HG02798 (cell line): Measurements from ENCODE around the gene DAB2IP.

Experiments used
- ATAC-seq: cut with Tn5 transposase; IDR thresholded peaks from one replicate; pipeline ENCODE4 v1.9.1; 2021; ENCODE audit warnings: mild to moderate bottlenecking; ENCODE audit not compliant: unreplicated experiment, poor library complexity

DAB2IP gene

DNA sequence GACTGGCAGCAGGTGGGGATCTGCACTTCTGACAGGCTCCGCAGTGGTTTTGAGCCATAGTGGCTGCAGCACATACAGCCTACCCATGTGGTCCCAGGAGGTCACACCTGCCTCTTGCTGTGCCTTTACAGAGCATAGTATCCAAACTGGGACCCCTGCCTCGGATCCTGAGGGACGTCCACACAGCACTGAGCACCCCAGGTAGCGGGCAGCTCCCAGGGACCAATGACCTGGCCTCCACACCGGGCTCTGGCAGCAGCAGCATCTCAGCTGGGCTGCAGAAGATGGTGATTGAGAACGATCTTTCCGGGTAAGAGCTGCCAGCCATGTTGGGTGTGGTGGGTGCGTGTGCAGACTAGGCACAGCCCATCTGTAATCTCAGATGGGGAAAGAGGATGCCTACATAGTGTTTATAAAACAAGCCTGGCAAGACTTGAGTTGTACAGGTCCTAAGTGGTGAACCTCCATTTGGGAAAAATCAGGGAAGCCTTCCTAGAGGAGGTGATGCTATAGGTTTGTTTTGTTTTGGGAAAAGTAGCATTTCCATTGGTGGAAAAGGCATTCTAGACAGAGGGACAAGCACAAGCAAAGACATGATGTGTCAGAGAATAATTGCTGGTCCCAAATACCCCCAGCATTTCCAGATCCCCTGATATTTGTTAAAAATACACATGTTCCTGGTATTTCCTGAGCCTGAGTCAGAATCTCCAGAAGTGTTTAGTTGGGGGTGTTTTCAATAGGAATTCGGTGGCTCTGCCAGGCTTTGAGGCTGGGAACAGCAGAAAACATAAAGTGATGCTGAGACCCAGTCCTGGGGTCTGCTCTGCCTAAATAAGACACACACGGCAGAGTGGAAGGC is 119.2 kb downstream of the DAB2IP start:
- ATAC-seq = no peak

DNA sequence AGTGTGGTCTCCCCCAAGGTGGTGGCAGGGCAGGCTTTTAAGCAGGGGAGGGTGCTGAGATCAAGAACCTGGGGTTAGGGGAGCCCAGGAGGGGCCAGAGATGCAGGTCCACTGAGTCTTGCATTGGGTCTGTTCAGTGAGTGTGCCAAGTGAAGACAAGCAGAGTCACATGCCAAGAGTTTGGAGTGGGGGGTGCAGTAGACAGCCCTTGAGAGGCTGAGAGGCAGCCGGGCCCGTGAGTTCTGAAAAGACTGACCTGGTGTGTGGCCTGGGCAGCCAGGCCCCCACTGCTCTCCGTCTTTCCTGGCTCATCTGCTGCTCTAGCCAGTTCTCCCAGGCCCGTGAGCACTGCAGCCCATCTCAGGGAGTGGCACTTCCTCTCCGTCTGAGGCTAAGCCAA is 120.0 kb downstream of the DAB2IP start:
- ATAC-seq = no peak

DNA sequence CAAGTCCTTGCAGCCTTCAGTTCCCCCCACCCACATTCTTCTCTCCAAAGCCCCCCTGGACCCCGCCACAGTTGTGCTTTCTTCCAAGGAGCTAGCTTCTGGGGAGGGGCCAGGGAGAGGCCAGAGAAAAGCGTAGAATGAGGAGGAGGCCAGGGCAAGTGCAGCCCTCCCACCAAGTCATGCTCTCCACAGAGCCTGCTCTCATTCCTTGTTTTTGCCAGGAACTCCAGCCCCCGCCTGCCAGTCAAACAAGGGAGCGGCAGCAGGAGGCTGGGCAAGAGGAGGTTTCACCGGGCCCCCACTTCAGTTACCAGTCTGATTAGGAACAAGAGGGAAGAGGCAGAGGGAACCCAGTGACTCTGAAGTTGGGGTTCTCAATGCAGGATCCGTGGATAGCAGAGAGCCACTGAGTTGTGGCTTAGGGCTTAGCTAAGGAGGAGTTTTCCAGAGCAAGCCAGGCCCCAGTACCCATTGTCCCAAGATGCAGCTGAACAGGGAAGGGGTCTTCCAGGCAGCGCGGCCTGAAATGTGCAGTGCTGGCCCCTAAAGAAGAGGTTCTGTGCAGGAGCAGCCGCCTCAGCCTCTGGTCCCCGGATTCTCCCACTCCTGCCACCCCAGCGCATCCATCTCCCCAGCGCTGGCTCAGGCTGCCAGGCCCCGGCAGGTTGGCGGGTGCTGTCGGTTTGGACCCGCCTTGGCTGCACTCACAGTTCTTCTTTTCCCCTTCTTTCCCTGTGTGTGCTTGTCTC is 120.6 kb downstream of the DAB2IP start:
- ATAC-seq = no peak

DNA sequence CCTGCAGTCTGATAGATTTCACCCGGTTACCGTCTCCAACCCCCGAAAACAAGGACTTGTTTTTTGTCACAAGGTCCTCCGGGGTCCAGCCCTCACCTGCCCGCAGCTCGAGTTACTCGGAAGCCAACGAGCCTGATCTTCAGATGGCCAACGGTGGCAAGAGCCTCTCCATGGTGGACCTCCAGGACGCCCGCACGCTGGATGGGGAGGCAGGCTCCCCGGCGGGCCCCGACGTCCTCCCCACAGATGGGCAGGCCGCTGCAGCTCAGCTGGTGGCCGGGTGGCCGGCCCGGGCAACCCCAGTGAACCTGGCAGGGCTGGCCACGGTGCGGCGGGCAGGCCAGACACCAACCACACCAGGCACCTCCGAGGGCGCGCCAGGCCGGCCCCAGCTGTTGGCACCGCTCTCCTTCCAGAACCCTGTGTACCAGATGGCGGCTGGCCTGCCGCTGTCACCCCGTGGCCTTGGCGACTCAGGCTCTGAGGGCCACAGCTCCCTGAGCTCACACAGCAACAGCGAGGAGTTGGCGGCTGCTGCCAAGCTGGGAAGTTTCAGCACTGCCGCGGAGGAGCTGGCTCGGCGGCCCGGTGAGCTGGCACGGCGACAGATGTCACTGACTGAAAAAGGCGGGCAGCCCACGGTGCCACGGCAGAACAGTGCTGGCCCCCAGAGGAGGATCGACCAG is 121.3 kb downstream of the DAB2IP start:
- ATAC-seq = no peak

DNA sequence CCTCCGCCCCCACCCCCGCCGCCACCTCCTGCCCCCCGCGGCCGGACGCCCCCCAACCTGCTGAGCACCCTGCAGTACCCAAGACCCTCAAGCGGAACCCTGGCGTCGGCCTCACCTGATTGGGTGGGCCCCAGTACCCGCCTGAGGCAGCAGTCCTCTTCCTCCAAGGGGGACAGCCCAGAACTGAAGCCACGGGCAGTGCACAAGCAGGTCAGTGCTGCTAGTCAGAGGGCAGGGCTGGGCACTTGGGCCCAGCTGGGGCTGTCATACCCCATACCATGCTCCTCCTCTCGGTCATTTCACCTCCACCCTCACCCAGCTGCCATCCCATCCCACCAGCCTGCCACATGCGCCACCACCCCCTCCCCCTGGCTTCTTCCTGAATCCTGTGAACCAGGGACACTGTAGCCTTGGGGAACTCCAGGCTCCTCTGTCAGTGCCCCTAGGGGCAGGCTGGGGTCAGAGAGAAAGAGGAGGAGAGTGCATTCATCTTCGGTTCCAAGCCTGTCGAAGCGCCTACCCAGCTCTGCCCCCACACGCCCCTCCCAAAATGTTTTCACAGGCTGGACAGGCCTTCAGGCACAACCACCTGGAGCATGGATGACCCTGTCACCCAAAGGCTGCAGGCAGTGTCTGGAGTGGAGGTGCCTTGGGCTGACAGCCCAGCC is 122.0 kb downstream of the DAB2IP start:
- ATAC-seq = no peak

DNA sequence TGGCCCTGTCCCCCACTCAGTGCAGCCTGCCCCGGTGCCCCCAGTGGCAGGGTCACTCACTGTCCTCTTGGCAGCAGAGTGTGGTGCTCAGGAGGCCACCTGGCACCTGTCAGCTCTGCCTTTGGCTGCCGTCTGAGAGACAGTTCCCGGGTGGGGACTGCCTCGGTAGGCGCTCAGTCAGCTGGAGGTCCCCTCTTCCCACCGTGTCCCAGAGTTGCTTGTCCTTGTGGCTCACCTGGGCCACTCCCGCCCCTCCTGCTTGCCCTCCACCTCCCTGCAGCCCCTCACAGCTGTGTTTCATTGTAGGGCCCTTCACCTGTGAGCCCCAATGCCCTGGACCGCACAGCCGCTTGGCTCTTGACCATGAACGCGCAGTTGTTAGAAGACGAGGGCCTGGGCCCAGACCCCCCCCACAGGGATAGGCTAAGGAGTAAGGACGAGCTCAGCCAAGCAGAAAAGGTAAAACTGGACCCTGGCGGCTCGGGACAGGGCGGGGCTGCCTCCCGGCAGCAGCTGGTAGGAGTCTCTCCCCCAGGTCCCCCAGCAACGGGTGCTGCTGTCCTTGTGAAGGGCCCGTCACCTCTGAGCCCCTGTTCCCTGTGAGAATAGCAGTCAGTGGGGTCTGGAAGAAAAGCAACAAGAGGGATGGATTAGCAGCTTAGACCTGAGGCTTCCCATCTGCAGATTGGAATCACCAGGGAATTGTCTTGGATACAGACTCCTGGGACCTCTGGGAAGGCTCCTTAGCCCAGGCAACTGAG is 122.7 kb downstream of the DAB2IP start:
- ATAC-seq = no peak

DNA sequence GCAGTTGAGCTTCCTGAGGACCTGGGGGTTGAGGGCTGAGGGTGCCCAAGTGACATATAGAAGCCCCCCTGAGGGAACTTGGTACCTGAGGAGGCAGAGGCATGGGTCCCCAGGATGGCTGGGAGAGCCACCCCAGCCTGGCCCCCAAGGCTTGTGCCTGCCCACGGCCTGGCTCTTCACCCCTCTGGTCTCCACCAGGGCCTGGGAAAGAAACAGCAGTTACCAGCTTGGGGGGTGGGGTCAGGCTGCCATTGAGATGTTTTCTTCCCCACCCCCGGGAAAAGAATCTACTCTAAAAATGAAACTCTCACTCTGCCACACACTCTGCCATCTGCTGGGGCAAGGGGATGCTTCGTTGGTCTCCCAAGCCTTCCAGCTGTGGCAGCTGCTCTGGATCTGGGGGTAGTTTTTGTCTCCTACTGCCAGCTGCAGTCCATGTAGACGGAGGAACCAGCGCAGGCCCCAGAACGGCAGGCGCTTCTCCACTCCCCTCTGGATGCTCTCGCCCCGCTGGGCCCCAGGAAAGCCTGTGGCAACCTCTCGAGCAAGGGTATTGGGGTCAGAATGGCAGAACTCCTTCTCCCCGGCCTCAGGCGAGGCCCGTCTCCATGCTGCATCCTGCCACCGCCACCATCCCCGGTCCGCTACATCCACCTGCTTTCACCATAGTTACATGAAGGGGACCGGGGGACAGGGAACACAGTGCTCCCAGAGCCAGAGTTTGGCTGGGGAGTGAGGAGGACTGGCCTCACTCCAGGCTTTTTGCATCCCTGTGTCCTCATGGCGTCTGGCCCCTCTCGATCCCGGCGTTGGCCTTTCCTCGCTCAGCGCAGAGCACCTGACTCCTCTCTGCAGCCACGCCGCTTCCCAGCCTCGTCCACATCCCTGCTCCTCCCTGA is 123.5 kb downstream of the DAB2IP start:
- no peak for ATAC-seq

DNA sequence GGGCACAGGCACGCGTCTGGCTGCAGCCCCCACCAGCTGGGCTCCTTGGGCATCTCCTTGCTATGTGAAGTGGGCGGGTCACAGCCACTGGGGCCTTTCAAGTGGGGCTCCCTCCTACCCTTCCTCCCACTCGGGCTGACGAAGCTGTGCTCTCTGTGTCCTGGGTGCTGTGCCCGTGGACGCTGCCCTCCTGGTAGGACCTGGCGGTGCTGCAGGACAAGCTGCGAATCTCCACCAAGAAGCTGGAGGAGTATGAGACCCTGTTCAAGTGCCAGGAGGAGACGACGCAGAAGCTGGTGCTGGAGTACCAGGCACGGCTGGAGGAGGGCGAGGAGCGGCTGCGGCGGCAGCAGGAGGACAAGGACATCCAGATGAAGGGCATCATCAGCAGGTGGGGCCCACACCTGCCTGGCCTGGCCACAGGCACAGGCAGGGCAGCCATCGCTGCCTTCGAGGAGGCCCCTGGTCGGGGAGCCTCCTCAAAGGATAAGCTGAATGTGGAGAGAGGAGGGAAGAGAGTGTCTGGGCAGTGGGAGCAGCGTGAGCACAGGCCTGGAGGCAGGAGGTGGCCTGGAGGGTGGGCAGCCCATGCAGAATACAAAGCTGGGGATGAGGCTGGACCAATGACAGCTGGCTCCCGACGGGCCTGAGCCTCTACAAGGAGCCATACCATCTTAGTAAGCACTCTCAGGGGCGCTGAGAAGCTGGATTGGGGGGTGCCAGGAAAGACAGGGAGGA is 124.7 kb downstream of the DAB2IP start:
- ATAC-seq = no peak

DNA sequence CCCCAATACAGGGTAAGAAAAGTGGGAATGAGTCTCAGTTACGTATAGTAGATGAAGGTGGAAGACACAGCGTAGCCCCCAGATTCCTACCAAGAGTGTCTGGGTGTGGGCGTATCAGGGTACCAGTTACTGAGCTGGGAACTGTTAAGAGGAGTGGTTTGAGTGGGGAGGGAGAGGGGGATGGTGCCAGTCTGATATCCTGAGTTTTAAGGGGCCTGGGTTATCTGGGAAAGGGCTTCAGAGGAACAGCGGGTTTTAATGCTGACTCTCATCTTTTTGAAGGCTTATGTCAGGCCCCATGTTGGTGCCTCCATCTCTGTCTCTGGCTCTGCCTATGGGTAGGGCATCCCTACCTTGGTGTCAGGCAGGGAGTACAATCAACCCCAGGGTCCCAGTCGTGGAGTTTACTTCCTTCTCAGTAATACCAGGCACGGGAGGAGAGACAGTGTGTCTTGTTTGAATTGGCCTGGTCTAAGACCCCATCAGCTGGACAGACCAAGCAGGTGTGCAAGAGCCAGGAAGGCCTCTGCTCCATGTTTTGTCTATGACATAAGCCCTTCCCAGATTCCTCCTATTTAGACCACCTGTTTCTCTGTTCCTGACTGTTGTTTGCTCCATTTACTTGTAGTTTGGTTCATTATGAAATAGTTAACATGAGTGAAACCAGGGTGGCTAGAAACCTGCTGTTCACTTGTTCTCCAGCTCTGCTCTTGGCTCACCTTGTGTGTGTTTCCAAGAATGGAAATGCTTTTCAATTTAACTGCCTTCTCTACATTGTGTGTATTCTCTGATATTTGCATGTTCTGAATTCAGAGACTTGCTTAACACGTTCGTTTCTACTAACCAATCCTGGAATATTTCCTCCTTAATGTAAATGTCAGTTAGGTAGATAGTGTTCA is 125.6 kb downstream of the DAB2IP start:
- no peak for ATAC-seq

DNA sequence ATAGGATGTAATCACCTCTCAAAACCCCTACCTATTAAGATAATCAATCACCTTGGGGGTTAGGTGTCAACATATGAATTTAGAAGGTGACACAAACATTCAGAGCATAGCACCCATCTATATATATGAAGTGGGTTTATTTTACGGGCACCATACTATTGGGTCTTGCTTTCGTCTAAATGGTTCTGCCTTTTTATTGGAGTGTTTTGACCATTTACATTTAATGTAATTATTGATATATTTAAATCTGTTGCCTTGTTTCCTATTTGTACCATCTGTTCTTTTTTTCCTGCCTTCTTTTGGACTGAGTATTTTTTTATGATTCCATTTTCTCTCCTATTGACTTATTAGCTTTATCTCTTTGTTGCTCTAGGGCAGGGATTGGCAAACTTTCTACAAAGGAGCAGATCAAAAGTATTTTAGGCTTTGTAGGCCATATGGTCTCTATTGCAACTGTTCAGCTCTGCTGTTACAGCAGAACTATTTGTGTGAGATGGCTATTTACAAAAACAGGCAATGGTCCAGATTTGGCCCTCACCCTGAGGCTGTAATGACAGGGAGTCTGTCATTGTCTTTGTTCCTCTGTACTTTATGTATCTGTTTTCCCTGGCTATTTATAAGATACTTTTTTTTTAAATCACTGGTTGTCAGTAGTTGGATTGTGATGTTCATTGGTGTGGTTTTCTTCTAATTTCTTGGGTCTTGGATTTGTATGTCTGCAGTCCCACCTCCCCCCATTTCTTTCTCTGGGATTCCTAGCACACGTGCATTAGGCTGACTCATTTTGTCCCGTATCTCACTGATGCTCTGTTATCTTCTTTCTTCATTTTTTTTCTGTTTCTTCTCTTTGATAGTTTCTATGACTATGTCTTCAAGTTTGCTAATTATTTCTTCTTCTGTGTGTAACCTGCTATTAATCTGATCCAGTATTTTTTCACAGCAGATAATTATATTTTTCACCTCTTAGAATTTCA is 127.1 kb downstream of the DAB2IP start:
- ATAC-seq = no peak

DNA sequence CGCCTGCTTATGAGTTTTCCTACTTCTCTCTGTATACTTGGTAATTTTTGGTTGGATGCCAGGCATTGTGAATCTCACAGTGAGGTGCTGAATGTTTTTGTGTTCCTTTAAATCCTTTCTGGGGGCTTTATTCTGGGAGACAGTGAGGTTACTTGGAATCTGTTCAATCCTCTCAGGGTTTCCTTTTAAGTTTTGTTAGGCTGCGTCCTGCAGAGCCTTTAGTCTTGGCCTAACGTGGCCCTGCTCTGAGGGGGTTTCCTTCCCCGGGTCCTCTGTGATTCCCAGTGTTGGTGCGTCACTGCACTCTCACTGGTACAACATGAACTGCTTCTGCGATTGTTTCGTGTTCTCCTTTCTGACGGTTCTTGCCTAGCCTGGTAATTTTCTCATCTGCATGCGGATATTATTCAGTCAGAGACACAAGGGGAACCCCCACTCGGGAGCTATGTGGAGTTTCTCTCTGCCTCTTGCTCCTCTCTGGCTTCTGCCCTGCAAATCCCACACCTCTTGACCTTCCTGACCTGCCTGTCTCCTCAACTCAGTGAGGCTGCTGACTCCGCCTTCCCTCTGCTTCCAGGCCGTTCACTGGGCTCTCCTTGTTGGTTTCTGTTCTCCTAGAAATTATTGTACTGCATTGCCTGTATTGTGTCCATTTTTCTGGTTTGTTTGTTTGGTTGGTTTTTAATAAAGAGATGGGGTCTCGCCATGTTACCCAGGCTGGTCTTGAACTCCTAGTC is 128.1 kb downstream of the DAB2IP start:
- ATAC-seq = no peak

DNA sequence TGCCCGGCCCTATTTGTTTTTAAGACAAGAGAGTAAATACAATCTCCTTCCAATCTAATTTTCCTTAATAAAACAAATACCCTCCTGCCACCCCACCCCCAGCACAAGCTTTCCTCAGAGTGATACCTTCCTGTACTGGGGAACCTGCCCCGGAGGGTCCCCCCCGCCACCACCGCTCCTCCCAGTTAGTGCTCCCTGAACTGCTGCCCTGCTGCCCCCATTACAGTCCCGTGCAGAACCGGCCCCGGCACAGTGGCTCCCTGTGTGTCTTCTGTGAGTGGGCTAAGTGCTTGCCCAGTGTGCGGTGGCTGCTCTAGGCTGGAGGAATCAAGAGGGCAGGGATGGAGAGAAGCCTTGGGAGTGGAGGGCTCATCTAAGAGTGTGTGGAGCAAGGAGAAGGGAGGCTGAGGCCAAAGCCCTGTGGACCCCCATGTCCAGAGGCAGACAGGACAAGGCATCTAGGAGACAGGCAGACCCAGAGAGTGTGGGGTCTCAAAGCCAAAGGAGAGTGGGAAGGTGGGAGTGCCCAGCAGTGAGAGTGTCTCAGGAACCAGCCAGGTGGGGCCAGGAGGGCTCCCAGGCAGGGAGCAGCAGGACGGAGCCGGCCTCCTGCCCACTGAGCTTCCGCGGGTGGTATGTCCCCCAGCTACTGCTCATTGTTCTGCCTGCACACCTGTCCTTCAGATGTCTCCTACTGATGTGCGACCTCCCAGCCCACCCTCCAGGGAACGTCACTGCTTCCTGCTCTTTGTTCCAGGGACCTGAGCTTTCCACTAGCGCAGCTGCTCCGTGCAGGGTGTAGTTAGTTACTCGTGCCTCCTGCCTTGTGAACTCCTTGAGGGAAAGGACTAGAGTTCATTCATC is 129.0 kb downstream of the DAB2IP start:
- ATAC-seq = no peak

DNA sequence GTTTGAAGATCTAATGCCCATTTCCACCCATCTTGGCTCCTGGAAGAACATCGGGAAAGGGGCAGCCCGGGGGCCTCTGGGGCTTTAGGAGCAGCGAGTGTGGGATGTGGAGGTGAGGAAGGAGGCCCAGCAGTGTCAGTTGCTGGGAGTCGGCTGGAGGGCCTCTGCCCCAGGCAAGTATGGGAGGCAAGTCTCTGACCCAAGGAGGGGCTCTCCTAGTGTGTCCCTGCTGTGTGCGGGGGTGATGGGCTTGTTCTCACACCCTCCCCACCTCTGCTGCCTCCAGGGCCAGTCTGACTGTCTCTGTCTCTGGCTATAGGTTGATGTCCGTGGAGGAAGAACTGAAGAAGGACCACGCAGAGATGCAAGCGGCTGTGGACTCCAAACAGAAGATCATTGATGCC is 129.7 kb downstream of the DAB2IP start:
- ATAC-seq = no peak

DNA sequence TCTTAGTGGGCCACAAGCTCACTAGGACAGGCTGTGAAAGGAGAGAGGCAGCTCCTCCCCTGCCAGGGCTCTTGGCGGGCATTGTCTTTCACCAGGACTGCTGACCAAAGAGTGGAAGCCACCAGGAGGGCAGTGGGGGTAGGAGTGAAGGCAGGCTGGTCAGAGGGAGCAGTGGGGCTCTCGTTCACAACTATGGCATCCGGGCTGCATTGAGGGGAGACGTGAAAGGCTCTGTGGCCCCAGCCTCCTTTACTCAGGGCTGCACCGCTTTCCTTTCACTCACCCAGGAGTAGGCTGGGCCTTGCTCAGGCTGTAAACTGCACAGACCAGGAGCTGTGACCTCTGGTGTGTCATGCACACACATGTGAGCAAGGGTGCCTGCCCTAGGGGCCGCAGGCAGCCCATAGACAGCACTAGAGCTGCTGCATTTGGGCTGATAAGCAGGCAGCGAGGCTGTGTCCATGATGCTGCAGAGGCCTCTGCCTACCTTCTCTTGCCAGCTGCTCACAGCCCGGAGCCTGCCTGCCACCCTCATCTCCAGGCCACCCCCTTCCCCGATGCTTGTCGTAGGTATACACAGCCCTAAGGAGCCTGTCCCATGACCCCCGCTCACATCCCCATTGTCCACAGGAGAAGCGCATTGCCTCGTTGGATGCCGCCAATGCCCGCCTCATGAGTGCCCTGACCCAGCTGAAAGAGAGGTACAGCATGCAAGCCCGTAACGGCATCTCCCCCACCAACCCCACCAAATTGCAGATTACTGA is 130.4 kb downstream of the DAB2IP start:
- ATAC-seq = no peak
